ENCODE results near the gene PTPRJ. TPM values are rescaled to one million over a fixed set of nuclear protein-coding genes. Genes with fewer than 3 reads are reported as not detected.

PTPRJ gene
- total and polyA plus RNA-seq, 7 donors: 2.4 to 23.3 (median 10.2) TPM

- no peak for DNase-seq
- Histone ChIP-seq H3K4me3 (no peak overlapping the region), H3K27me3 (no peaks in the 10 kb centered on the region), H3K4me1 (peaks cover 0 to 17% (median 9%) of the 10 kb centered on the region in 4 donors), H3K27ac (no peak overlapping the region), H3K36me3 (no peaks in the 10 kb centered on the region), H3K9me3 (peaks cover 0 to 4% (median 1%) of the 10 kb centered on the region in 4 donors)
- 61 to 85% methylated on average over 2 of the region's 2 CpGs for WGBS, 2 donors
- TF ChIP-seq EP300 (IDR thresholded peaks at IDR 0.05) (no peak), POLR2AphosphoS5 (IDR thresholded peaks at IDR 0.05) (no peak), POLR2A (IDR thresholded peaks at IDR 0.05) (no peak), CTCF (IDR thresholded peaks at IDR 0.05) (no peak)
- intact Hi-C loops (cut with DNase I): loop anchor here (1.0 kb wide), 1 partner anchor 176 kb away; no protein-coding TSS in a partner anchor
Observed at GRCh38 chr11:48110509-48110766, 130.1 kb downstream of the PTPRJ start.

- peaks cover 0 to 17% (median 9%) of the 10 kb centered on the region in 4 donors for H3K4me1 ChIP-seq
- no peak for DNase-seq
- intact Hi-C loops (cut with DNase I): no loop called here
- H3K36me3 ChIP-seq: no peaks in the 10 kb centered on the region
- H3K4me3 ChIP-seq: no peak overlapping the region
- H3K27me3 ChIP-seq: no peaks in the 10 kb centered on the region
- 51 to 65% methylated on average over 3 of the region's 3 CpGs for WGBS, 2 donors
- TF ChIP-seq EP300 (IDR thresholded peaks at IDR 0.05) (no peak), POLR2A (IDR thresholded peaks at IDR 0.05) (no peak), CTCF (IDR thresholded peaks at IDR 0.05) (no peak), POLR2AphosphoS5 (IDR thresholded peaks at IDR 0.05) (no peak)
- H3K9me3 ChIP-seq: peaks cover 0 to 4% (median 1%) of the 10 kb centered on the region in 4 donors
- H3K27ac ChIP-seq: no peak overlapping the region
Observed at GRCh38 chr11:48111891-48112290, 131.5 kb downstream of the PTPRJ start.

- Histone ChIP-seq H3K36me3 (no peaks in the 10 kb centered on the region), H3K27me3 (no peaks in the 10 kb centered on the region), H3K9me3 (peaks cover 0 to 4% (median 1%) of the 10 kb centered on the region in 4 donors), H3K27ac (no peak overlapping the region), H3K4me3 (no peak overlapping the region), H3K4me1 (peaks cover 0 to 6% (median 3%) of the 10 kb centered on the region in 4 donors)
- no peak for DNase-seq
- intact Hi-C loops (cut with DNase I): no loop called here
- TF ChIP-seq POLR2A (IDR thresholded peaks at IDR 0.05) (no peak), POLR2AphosphoS5 (IDR thresholded peaks at IDR 0.05) (no peak), EP300 (IDR thresholded peaks at IDR 0.05) (no peak), CTCF (IDR thresholded peaks at IDR 0.05) (no peak)
- WGBS, 2 donors: 94 to 97% methylated on average over 1 of the region's 1 CpG
Observed at GRCh38 chr11:48114740-48115139, 134.4 kb downstream of the PTPRJ start.

- Histone ChIP-seq H3K4me3 (no peak overlapping the region), H3K27me3 (no peaks in the 10 kb centered on the region), H3K27ac (no peak overlapping the region), H3K9me3 (peaks cover 0 to 4% (median 1%) of the 10 kb centered on the region in 4 donors), H3K36me3 (no peaks in the 10 kb centered on the region), H3K4me1 (no peaks in the 10 kb centered on the region)
- intact Hi-C loops (cut with DNase I): no loop called here
- TF ChIP-seq CTCF (IDR thresholded peaks at IDR 0.05) (no peak), POLR2AphosphoS5 (IDR thresholded peaks at IDR 0.05) (no peak), EP300 (IDR thresholded peaks at IDR 0.05) (no peak), POLR2A (IDR thresholded peaks at IDR 0.05) (no peak)
- no peak for DNase-seq
Observed at GRCh38 chr11:48116437-48117228, 136.3 kb downstream of the PTPRJ start.

Data from sigmoid colon (tissue), 7 donors.